Hippocampal formation (tissue), 2 donors: ENCODE results near the gene AKNAD1.
"Not testable (repeated sequence)": the region's sequence is repeated elsewhere in the genome, so short reads cannot be mapped to it uniquely, and the experiment has no call there.

Experiments used
- DNase-seq, 2 donors: peaks; one replicate each; lab custom pipeline; 2025; lab: John Stamatoyannopoulos, UW

Gene AKNAD1, protein sequence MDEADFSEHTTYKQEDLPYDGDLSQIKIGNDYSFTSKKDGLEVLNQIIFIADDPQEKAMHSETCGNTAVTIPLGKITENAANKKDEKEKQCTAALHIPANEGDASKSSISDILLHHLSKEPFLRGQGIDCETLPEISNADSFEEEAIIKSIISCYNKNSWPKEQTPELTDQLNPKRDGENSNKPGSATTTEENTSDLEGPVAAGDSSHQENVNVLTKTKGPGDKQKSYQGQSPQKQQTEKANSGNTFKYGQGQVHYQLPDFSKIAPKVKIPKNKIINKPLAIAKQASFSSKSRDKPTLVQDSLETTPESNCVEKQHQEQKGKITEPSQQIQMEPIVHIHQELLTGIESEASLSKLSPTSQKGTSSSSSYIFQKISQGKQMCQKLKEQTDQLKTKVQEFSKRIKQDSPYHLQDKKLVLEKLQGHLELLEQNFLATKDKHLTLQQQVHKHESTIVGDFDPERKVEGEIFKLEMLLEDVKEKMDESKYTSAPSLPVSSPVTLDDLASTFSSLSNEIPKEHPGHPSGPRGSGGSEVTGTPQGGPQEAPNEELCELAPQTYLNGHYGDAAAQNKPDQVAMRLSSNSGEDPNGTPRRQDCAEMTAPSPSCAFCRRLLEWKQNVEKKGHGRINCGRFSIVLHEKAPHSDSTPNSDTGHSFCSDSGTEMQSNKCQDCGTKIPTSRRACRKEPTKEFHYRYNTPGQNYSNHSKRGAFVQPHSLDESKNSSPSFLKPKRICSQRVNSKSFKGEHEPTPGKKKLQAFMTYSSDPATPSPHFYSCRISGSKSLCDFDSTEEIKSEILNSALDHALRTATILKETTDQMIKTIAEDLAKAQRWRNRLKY

DNA sequence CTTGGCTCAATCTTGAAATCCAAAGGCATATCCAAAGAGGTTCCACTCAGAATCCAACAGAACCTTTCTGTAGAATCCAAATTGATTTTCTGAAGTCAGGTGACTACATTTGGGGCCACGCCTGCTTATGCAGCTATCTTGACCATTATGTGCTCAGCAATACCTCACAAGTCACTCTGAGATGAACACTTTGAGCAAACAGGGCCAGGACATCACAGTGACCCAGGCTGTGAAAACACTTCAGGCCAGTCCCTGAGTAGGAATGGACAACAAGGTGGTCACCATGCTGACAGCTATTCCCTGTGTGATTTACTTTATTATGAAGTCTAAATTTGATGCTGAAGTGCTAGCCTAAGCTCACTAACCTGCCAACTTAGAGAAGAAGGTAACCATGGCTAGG, at the start of gene AKNAD1:
TSS of gene AKNAD1 (minus strand) at position 101 of the 400 bp plus-strand sequence. CDS start 4,430 bp downstream, outside the sequence.
- no peak for DNase-seq

DNA sequence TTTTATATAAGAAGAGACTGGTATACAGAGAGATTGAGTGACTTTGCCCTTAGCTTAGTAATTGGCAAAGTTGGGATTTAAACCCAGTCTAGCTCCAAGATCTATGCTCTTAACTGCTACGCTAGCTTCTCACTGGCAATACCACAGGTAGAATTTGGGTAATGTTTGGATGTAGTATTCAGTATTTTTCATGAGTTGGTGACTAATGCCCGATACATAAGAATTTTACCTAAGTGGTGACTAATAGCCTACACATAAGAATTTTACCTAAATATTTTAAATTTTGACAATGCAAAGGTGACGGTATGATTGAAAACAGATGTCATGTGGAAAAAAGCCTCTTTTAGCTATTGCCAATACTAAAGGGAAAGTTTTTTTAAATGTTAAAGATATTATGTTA, 44.2 kb upstream of the AKNAD1 start:
- no peak for DNase-seq

DNA sequence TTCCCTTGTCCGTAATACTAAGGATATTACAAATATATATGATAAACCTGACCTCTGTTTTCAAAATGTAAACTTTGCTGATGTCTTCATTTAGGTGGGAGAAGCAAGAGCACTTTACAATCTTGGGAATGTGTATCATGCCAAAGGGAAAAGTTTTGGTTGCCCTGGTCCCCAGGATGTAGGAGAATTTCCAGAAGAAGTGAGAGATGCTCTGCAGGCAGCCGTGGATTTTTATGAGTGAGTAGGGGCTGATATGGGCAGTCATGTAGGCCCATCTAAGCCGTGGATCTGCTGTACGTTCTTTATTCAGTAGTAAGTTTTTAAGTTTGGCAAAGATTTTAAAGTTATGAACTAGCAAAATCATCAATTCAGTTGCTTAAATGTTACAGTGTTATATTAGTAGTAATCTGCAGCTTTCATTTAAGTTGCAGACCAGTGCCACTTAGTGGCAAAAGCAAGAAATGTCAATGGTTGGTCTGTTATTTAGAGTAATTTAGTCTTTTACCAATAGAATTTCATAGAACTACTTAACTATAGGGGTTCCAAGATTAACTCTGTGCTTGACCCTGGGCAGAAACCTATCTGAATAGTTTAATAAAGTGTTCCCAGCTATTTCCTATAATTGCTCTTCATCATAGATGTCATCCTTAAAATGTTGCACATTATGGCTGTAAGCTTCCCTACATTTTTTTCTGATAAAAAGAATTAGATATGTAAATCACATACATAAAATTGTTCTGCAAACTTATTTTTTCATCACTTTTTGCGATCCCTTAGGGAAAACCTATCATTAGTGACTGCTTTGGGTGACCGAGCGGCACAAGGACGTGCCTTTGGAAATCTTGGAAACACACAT, 41.2 kb upstream of the AKNAD1 start:
- peak in 1 of 2 donors; percentile 86 for DNase-seq

DNA sequence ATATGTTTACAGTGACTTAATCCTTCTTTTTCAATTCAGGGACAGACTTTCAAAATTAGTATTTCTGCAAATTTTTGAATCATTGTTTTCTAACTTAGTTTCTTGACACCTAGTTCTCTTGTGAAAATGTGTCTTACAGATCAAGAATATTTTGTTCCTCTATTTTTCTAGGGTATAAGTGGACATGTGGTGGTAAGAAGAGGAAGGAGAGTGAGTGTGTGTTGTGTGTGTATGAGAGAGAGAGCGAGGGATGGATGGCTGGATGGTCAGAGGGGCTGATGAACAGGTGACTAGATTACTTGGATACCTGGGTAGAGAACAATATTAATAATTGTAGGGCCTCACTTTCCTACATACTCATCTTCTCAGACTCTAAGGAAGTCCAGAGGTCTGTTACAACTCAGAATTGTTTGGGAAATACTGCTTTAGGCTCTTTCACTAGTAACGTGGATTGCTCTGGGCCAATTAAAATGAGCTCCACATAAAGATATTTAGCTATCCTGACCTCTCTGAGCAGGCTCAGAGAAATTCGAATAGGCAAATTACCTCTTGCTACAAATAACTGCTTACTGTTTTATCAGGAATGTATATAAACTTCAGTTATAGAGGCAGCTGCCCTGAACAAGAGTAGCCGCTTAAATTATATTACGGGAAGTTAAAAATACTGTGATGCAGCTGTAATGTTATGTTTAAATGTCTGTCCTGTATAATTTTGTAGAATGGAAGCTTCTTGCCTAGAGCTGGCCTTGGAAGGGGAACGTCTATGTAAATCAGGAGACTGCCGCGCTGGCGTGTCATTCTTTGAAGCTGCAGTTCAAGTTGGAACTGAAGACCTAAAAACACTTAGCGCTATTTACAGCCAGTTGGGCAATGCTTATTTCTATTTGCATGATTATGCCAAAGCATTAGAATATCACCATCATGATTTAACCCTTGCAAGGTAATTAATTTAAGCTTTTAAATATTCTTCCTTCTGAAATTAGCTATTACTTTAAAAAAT, 39.6 kb upstream of the AKNAD1 start:
- DNase-seq = peak in 1 of 2 donors; percentile 8

DNA sequence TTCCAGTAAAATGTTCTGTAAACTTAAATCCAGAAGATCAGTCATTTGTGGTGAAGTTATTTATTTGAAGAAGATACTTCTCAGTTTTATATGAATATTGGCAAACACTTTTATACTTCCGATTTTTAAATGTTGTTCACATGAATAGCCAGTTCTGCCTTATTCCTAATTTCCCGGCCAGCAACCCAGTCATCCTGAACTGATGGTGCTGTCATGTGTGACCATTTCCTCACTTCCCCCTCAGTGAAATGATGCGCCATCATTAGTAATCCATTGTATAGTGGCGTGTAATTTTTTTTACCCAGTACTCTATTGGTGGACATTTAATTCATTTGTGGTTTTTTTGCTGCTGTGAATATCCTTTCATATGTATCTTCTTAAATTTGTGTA, 36.2 kb upstream of the AKNAD1 start:
- no peak for DNase-seq

DNA sequence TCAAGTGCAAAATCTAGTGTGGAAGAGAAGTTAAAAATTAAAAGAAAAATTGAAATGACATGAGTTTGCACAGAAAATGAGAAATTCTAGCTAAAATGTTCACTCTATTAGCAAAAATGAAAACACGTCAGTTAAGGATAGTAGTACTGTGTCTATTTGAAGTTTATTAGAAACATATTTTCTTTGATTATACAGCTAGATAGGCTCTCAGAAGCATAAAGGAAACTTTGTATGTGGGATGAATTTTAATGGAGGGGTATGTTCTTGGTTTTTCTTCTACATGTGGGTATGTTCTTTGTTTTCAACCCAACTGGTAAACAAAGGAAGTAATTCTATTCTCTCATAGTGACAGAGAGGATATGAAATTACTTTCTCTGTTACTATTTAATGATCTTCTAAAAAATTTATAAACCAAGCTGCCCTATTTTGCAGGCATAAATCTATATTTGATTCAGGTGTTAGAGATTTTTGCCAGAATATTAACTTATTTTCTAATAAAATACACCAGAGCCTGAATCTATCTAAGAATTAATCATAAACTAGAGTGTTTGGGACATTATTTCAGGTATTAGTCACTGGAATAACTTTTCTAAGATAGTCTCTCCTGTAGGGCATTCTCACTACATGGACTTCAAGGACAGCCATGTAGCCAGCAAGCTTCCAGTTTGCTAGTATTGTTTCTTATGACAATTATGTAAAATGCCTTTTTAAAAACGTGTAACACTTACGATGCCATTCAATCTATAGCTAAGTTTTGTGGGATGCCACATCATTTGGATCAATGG, 35.7 kb upstream of the AKNAD1 start:
- no peak for DNase-seq

DNA sequence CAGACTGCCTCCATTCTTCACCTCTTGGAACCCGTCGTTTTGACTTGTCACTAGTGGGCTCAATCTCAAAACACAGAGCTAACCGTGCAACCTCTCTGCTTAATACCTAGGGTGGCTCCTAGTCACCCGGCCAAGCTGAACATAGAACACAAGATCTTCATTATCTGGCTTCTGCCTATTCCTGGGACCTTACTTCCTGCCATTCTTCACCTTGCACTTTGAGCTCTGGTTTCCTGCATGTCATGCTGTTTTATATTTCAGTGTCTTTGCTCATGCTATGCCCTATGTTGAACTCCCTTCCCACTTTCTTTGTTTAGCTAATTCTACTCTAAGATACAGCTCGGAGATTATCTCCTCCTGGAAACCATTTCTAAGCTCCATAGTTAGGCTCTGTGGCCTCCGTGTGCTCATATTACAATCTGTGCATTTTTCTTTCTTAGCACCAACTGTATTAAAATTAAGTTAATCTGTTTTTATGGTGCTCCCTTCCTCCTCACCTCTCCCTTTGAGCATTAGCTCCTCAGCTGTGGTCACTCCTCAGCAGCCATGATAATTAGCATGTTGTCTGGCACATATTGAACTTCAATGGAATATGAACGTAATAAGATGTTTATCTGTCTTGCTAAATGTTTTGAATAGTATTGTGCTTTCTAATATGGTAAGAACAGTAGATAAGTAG, 33.0 kb upstream of the AKNAD1 start:
- DNase-seq = no peak

DNA sequence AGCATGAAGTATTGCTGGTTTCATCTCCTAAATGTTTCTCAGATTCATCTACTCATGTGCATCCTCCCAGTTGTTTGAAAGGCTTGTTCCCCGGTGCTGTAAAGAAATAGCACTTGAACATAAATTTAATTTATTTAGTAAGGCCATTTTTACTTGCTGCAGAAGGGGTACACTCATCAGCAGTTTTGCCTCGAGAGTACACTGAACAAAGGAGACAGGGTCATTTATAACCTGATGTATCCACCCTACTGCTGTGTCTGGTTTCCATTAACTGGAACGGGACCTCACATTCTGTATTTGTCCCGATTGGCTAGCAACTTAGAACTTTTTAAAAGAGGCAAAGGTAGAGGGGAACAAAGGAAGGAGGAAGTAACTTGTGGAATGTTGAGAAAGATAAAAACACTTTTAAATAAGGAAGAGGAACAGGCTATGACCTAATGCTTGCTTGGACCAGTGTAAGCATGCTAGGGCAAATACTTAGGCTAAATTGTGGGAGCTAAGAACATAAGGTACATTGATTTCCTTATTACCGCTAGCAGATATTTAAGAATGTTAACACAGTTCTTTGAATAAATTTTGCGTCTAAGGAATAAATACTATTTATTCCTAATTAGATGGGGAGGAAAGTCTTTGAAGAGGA, 32.2 kb upstream of the AKNAD1 start:
- not testable (repeated sequence) for DNase-seq

DNA sequence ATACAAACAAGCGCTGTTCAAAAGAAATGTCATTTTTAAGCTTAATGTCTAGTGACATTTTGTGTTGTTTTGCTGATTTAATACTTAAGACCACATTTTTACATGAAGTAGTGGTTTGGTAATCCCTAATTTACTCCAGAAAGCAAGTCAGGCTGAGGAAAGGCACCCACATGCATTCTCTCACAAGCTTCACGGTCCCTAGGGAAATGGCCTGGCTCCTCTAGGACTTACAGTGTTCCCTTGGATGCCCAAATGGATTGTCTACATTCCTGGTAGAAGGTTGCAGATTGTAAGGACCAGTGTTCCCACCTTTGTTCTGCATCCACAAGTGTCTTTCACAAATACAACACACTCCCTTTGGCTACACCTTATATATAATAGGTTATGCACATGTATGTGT, 29.4 kb upstream of the AKNAD1 start:
- DNase-seq = no peak

DNA sequence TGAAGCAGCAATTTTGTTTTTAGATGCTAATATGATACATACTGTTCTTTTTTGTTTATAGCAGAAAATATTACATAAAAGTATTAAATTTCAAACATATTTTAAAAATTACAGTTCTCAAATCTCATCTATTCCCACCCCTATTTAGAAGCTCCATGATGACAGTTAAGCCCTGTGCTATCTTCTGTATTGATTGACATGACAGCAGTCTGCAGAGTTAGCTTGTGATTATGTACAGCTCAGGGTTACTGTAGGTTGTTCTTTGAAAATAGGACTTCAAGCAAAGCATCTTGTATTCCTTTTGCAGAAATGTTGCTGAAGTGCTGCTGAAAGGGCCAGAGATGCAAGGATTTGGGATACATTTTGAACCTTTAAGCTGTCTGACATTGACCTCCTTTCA, 28.1 kb upstream of the AKNAD1 start:
- DNase-seq = no peak

DNA sequence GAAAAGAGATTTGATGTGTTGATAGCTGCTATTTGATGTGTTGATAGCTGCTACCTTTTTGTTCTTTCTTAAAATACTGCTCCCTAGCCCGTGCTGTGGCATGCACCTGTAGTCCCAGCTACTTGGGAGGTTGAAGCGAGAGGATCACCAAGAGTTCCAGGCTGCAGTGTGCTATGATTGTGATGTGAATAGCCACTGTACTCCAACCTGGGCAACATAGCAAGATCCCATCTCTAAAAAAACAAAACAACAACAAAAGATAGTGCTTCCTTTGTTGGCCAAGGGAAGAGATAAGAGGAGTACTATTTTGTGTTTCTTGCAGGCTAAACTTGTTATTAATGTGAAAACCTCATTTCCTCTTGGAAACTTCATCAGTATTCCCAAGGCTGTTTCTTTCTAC, 25.9 kb upstream of the AKNAD1 start:
- DNase-seq = no peak

DNA sequence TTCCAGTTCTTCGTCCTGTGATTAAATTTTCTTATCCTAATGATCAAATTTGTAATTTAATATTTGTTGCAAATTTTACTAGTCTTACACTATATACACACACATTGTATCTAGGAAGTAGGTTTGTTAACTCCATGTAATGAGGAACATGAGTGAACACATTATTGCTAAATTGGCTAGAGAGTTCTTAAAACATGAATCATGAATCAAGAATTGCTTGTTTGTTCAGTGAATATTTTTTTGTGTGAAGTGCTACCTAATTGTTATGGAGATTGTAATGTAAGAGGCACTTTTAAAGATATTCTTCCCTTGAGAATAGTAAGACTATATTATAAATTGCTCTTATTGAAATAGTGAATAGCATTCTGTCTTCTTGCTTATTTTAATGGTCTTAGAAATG, 24.5 kb upstream of the AKNAD1 start:
- no peak for DNase-seq

DNA sequence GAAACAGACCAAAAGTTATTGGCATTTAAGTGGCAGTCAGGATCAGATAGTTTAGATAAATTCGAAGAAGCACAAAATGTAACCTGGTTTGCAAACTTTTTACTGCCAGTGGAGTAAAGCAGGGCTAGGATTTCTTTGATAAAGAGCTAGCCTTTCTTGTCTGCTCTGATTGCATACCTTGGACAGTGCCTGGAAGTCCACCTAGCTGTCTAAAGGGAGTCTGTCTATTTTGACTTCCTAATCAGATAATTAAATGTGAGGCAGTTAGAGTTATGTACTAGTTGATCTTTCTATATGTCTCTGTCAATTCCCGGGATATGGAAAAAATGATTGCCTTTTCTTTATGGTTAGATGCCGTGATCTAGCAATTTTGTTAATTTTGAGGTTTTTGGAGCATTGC, 24.0 kb upstream of the AKNAD1 start:
- no peak for DNase-seq

DNA sequence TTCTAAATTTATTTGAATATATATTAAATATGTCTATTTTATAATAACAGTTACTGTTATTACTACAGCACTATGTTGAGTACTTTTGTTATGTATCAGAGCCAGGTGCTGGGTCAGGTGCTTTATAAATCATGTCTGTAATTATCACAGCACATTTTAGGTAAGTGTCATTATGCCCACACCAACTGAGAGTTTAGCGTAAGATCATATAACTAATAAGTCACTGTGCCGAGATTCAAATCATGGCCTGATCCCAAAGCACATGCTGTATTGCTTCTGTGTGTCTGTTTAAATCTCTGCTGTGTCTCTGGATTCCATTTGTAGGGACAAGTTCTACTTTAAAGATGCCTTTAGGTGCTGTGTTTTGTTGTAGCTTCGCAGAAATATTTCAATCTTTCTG, 21.8 kb upstream of the AKNAD1 start:
- no peak for DNase-seq

DNA sequence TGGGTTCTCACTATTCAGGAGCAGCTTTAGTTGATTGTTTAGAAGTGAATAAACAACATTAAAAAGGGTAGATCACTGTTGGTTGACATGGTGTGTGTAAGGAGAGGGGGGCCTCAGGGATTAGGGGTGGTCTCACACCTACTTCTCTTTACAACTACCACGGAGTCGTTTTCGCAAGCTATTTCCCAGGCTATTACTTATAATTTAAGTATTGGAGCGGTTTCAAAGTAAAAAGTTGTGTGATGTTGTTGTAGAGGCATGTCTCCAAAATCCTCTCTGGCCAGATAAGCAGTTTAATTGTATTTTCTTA, 21.2 kb upstream of the AKNAD1 start:
- DNase-seq = no peak

DNA sequence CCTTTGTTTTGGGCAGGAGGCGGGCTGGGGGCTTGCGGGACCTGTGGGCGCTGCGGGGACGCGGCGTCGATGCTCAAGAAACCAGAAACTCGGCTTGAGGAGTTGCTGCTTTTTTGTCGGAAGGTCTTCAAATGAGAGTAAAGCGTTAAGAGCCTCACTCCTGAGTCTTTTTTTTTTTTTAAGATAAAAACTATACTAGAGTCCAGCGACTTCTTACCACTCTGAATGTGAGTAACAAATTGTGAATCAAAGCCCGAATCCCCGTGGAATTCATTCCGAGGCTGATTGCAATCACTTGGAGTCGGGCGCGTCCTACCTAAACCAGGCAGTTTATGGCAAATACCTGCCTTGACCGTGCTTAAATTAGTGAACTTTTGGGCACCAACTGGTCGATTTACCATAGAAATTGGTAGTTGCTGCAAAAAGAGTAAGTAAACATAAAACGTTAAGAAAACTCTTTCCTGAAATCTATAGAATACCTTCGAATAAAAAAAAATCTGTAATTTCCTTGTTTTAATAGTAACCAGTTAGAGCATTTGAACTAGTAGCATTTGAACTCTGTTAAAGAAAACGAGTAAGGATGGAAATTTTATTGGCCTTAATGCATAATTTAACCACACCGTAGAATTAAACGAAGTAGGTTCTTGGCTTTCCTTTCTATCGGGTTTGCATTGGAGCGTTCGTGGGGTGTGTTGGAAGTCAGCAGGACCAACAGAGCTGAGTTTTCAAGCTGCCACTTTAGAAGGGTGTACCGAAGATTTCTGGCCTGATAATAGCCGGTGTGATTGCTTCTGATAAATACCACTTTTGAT, 20.7 kb upstream of the AKNAD1 start:
- DNase-seq = peak in 1 of 2 donors; percentile 33

DNA sequence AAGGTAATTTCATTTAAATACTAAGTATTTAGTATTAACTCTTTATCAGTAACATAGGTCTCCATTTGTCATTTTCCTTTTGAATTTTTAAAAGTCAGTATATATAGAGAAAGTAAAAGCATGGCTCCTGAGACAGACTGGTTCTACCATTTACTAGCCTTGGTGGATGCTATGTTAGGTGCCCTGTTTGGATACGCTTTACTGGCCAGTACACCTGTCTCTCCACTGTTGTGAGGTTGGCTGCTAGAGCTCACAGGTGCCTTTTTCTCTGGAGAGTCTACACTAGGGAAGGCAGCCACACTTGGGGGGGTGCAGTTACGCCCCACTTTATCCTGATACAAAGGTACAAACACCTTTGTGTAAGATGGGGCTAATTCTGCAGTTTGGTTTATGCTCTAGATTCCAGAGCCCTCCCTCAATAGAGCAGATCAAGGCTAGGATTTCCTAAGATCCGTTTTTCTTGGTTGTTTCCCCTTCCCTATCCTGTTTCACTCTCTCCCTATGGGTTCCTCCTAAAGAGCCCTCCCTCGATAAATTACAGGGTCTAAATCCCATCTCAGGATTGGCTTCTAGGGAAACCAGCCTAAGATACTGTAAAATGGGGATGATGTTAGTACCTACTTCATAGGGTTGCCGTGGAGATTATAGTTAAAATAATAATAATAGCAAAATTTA, 14.3 kb upstream of the AKNAD1 start:
- no peak for DNase-seq
